HEK293T (cell line): ENCODE data around the gene IFIT1B.

ENCODE experiments used
- BHLHE40 ChIP-seq: fragments of 450-650 bp; IDR thresholded peaks from 2 replicates; pipeline ENCODE4 v1.6.1; 2016; ENCODE audit warnings: mild to moderate bottlenecking, moderate library complexity, borderline replicate concordance
- FOXA1 ChIP-seq: fragments of 450-650 bp; IDR thresholded peaks from 2 replicates; pipeline ENCODE4 v1.6.1; 2016; ENCODE audit warnings: mild to moderate bottlenecking
- HDGF ChIP-seq: fragments of 450-650 bp; IDR thresholded peaks from 2 replicates; pipeline ENCODE4 v1.6.1; 2017; ENCODE audit warnings: antibody characterized with exemption, borderline replicate concordance
- NFRKB ChIP-seq: fragments of 450-650 bp; IDR thresholded peaks from 2 replicates; pipeline ENCODE4 v1.6.1; 2016; ENCODE audit warnings: mild to moderate bottlenecking, moderate library complexity
- SP1 ChIP-seq: fragments of 450-650 bp; IDR thresholded peaks from 2 replicates; pipeline ENCODE4 v1.6.1; 2017
- SUZ12 ChIP-seq: fragments of 450-650 bp; IDR thresholded peaks from 2 replicates; pipeline ENCODE4 v1.6.1; 2016; ENCODE audit warnings: mild to moderate bottlenecking
- TARDBP ChIP-seq: fragments of 450-650 bp; IDR thresholded peaks from 2 replicates; pipeline ENCODE4 v1.6.1; 2016
- TF ChIP-seq, protein P1 (sequence below): fragments of 450-650 bp; IDR thresholded peaks from 2 replicates; pipeline ENCODE4 v1.6.1; 2016

DNA sequence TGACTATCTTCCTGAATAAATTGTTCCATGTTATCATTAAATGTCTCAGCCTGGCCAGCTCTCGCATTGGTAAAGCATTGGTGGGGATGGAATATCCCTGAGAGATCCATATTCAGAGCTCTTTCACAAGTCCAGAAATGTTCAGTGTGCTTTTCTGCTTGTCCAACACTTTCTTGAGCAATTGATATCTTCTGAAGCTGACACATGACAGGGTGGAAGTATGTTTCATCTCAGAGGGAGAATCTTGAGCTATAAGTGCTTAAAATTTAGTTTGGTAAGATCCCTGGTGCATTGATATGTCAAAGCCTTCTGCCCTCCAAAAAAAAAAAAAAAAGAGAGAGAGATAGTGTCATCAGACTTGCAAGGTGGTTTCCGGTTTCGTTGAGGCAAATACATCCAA lies 42.6 kb upstream of the IFIT1B start:
- TF ChIP-seq NFRKB = no peak
- TF ChIP-seq, protein P1, sequence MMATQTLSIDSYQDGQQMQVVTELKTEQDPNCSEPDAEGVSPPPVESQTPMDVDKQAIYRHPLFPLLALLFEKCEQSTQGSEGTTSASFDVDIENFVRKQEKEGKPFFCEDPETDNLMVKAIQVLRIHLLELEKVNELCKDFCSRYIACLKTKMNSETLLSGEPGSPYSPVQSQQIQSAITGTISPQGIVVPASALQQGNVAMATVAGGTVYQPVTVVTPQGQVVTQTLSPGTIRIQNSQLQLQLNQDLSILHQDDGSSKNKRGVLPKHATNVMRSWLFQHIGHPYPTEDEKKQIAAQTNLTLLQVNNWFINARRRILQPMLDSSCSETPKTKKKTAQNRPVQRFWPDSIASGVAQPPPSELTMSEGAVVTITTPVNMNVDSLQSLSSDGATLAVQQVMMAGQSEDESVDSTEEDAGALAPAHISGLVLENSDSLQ = no peak
- no peak for TF ChIP-seq SP1
- TF ChIP-seq FOXA1 = no peak
- TF ChIP-seq HDGF = no peak
- no peak for TF ChIP-seq TARDBP
- TF ChIP-seq SUZ12 = no peak
- no peak for TF ChIP-seq BHLHE40
